GM13977 (cell line): ENCODE data around the gene HOXB9.

Experiments used
- DNase-seq: peaks from one replicate; pipeline ENCODE4 v3.0.0; 2012; ENCODE audit warnings: low spot score
- CTCF ChIP-seq: IDR thresholded peaks from 2 replicates; pipeline ENCODE4 v1.5.1; 2012; ENCODE audit warnings: mild to moderate bottlenecking, control low read depth; ENCODE audit not compliant: insufficient read depth; ENCODE audit errors: extremely low read depth, missing control alignments
- in situ Hi-C: fragments of 300-500 bp; cut with MboI; formaldehyde crosslinking; loops from one replicate; pipeline ENCODE4 v1.12.0; 2022; ENCODE audit warnings: low sequenced_read_pairs, low pct_unique_long_range_greater_than_20kb, mixed read lengths, inconsistent platforms; ENCODE audit not compliant: unreplicated experiment

HOXB9 gene

GRCh38 chr17:48639136-48639535 is 13.0 kb upstream of the HOXB9 start:
- DNase-seq, result no peak
- no peak for TF ChIP-seq CTCF
- in situ Hi-C loops, result no loop called here

- no peak for DNase-seq
- in situ Hi-C loops, result no loop called here
- no peak for TF ChIP-seq CTCF
These were observed 11.4 kb upstream of the HOXB9 start for GRCh38 chr17:48637323-48638260.

GRCh38 chr17:48636177-48637018 is 10.2 kb upstream of the HOXB9 start:
- DNase-seq, result peak; percentile 79
- in situ Hi-C loops, result no loop called here

GRCh38 chr17:48634493-48635208 is 8.5 kb upstream of the HOXB9 start:
- TF ChIP-seq CTCF, result no peak
- no peak for DNase-seq
- in situ Hi-C loops, result no loop called here

More at GRCh38 chr17:48636177-48637018, 10.2 kb upstream of the HOXB9 start:
- TF ChIP-seq CTCF, result peak; percentile 76

- DNase-seq, result no peak
- no peak for TF ChIP-seq CTCF
- in situ Hi-C loops, result no loop called here
These were observed 7.1 kb upstream of the HOXB9 start for GRCh38 chr17:48633266-48633677.
